Muscle layer of colon (tissue), 2 donors: Measurements from ENCODE around the gene OGA.

Source experiments
- H3K27ac ChIP-seq: one replicate; pipeline ENCODE4 v1.7.0; 2013; ENCODE audit warnings: low read depth, mild to moderate bottlenecking, low read length, moderate library complexity
- H3K27me3 ChIP-seq, 2 donors: one replicate each; pipeline ENCODE4 v1.7.0; 2013; ENCODE audit warnings: low read length in 2 of 2, mild to moderate bottlenecking in 2 of 2; ENCODE audit not compliant: insufficient read depth in 2 of 2, control insufficient read depth in 1 of 2
- H3K36me3 ChIP-seq: one replicate; pipeline ENCODE4 v1.7.0; 2013; ENCODE audit warnings: mild to moderate bottlenecking, low read length; ENCODE audit not compliant: insufficient read depth
- H3K4me1 ChIP-seq: one replicate; pipeline ENCODE4 v1.7.0; 2013; ENCODE audit warnings: mild to moderate bottlenecking, low read length; ENCODE audit not compliant: insufficient read depth
- H3K4me3 ChIP-seq, 2 donors: one replicate each; pipeline ENCODE4 v1.7.0; 2013; ENCODE audit warnings: low read length in 2 of 2, low read depth in 1 of 2, mild to moderate bottlenecking in 1 of 2, moderate library complexity in 1 of 2
- H3K9ac ChIP-seq: one replicate; pipeline ENCODE4 v1.7.0; 2013; ENCODE audit warnings: low read length
- H3K9me3 ChIP-seq: one replicate; pipeline ENCODE4 v1.7.0; 2013; ENCODE audit warnings: mild to moderate bottlenecking, low read length
- donor health status: abdominal sarcoma.
- donor health status: Adenocarcinoma of cecum.

The OGA gene

DNA sequence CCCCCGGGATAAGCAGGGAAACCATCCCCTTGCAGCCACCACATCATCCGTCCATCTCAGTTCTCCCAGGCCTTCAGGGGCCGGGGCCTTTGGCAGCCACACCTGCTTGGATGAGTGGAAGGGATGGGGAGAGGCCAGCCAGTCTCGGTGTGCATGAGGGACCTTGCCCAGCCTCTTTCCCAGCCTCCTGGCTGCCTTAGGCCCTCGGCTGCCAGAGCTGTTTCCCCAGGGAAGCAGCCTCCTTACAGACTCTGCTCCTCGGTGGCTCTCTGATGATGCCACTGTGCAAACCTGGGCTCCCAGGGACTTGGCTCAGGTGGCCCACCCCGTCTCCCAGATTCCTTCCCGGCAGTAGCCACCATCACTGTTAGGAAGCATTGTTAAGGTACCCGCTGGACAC lies 57.0 kb downstream of the OGA start:
- no peaks in the 10 kb centered on the region for H3K4me1 ChIP-seq
- no peaks in the 10 kb centered on the region for H3K9me3 ChIP-seq
- H3K9ac ChIP-seq: no peak overlapping the region
- no peak overlapping the region for H3K4me3 ChIP-seq
- H3K27ac ChIP-seq: no peak overlapping the region
- H3K36me3 ChIP-seq: no peaks in the 10 kb centered on the region
- peaks cover 0 to 8% of the 10 kb centered on the region in 2 donors for H3K27me3 ChIP-seq

DNA sequence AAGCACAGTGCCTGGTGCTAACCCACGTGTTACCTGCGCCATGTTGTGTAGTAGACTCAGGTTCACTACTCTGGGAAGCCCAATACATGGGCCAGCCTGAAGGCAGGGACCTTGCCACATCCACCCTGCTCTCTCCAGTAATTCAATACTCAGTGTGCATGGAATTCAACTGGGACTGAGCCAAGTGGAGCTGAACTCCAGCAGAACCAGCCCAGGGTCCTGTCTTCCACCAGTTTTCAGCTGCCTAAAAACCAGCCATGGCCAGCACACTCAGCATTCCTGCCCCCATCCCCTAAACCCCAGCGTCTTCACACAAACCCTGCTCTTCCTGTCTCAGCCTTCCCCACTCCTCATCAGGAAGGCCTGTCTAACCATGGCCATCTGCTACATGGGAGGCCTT lies 57.7 kb downstream of the OGA start:
- H3K27ac ChIP-seq: no peak overlapping the region
- H3K4me3 ChIP-seq: no peak overlapping the region
- H3K9me3 ChIP-seq: no peaks in the 10 kb centered on the region
- peaks cover 0 to 7% of the 10 kb centered on the region in 2 donors for H3K27me3 ChIP-seq
- H3K9ac ChIP-seq: no peak overlapping the region
- H3K36me3 ChIP-seq: no peaks in the 10 kb centered on the region
- H3K4me1 ChIP-seq: no peaks in the 10 kb centered on the region

DNA sequence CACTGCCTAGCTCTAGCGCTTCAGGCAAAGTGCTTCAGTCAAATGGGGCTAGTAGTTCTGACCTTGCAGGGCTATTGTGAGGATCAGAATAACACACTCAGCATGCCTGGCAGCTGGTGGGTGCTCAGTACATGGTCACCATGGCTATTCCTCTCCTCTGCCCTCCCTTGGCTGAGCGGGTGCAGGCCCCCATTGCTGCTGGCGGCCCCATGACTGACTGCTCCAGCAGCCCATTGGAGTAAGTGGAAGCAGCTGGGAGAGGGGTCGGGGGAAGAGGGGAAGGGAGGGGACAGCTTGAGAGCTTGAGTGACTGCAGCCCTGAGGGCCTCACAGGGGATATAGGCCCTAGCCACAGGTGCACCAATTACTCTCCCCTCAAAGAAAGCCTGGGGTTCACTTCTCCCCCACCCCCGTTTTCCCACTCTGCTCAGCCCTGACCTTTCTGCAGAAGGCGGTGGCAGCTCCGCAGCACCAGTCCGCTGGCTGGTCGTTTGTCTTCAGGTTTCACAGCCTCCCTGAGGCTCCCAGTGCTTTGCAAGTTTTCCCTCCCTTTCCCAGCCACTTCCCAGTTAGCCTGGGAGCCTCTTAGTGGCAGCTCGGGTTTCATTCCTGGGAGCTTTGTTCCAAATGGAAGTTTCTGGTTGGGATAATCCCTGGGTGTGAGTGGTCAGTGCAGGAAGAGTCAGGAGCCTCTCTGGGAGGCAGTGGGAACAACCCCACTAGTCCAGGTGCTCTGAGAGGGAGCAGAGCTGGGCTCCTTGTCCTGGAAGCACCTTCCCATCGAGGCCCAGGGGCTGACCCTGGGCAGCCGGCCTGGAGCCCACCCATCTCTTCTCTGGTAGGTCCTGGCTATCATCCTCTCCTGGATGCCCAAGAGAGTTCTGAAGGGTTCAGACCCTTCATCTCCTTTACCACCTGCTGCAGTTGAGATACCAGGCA lies 58.7 kb downstream of the OGA start:
- Histone ChIP-seq H3K9ac (no peak overlapping the region), H3K36me3 (no peaks in the 10 kb centered on the region), H3K27ac (no peak overlapping the region), H3K4me3 (no peak overlapping the region), H3K4me1 (no peaks in the 10 kb centered on the region), H3K27me3 (peaks cover 0 to 7% of the 10 kb centered on the region in 2 donors), H3K9me3 (no peaks in the 10 kb centered on the region)

DNA sequence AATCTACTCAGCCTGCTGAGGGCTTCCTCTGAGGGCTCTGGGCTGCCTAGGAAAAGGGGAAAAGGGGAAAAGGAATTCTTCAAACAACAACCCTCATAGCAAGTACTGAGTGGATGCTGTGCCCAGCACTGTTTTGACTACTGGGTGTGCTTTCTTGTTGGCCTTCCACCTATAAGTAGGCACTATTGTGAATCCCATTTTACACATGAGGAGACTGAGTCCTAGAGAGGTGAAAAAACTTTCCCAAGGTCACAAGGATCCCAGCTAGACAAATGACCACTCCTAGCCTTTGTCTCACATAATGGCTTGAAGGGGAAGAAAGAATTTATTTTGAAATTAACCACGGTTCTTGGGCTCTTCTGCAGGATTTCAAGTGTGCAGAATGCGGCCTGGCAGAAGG lies 59.4 kb downstream of the OGA start:
- H3K36me3 ChIP-seq: no peaks in the 10 kb centered on the region
- no peaks in the 10 kb centered on the region for H3K4me1 ChIP-seq
- H3K9me3 ChIP-seq: no peaks in the 10 kb centered on the region
- no peak overlapping the region for H3K9ac ChIP-seq
- H3K4me3 ChIP-seq: no peak overlapping the region
- no peak overlapping the region for H3K27ac ChIP-seq
- peaks cover 0 to 7% of the 10 kb centered on the region in 2 donors for H3K27me3 ChIP-seq

DNA sequence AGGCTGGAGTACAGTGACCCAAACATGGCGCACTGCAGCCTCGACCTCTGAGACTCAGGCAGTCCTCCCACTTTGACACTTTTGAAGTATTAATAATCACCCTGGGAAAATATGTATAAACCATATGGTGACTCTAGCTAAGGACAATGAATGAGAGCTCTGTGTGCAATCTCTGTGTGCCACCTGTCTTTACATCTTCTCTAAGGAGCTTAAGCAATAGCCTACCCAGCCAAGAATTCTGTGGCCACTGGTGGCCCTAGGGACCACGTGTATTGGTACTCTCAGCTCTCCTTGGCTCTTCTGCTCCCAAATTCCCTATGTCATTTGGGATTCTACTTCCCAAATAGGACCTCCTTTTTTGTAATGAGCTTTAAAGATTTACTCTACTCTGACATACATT lies 66.0 kb downstream of the OGA start:
- no peaks in the 10 kb centered on the region for H3K27me3 ChIP-seq
- H3K27ac ChIP-seq: no peak overlapping the region
- H3K9me3 ChIP-seq: no peaks in the 10 kb centered on the region
- no peak overlapping the region for H3K4me3 ChIP-seq
- H3K4me1 ChIP-seq: no peaks in the 10 kb centered on the region
- no peak overlapping the region for H3K9ac ChIP-seq
- H3K36me3 ChIP-seq: no peaks in the 10 kb centered on the region

- no peak overlapping the region for H3K9ac ChIP-seq
- no peaks in the 10 kb centered on the region for H3K4me1 ChIP-seq
- H3K36me3 ChIP-seq: no peaks in the 10 kb centered on the region
- H3K27ac ChIP-seq: no peak overlapping the region
- no peak overlapping the region for H3K4me3 ChIP-seq
- H3K9me3 ChIP-seq: no peaks in the 10 kb centered on the region
- H3K27me3 ChIP-seq: no peaks in the 10 kb centered on the region
Measured at GRCh38 chr10:101749047-101750016, 68.9 kb downstream of the OGA start.

DNA sequence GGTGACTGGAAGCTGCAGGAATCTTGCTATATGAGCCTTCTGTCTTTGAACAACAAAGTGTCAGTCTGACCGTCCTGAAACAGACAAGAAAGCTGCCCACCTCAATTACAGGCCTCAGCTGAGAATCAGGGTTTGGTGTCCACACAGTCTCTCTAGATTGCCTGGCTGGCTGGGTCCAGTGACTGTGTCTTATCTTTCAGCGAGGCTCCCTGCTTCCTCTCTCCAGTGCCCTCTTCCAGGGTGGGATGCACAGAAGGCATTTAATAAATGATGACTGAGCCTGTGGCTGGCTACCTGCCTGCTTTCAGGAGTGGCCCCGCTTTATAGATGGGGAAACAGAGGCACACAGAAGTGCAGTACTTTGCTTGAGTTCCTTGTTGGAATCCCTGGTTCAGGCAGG lies 69.7 kb downstream of the OGA start:
- H3K27me3 ChIP-seq: no peaks in the 10 kb centered on the region
- no peak overlapping the region for H3K27ac ChIP-seq
- no peak overlapping the region for H3K9ac ChIP-seq
- no peaks in the 10 kb centered on the region for H3K36me3 ChIP-seq
- H3K4me3 ChIP-seq: no peak overlapping the region
- no peaks in the 10 kb centered on the region for H3K9me3 ChIP-seq
- H3K4me1 ChIP-seq: no peaks in the 10 kb centered on the region

- H3K27me3 ChIP-seq: peaks cover 0 to 5% of the 10 kb centered on the region in 2 donors
- no peaks in the 10 kb centered on the region for H3K36me3 ChIP-seq
- no peaks in the 10 kb centered on the region for H3K4me1 ChIP-seq
- H3K4me3 ChIP-seq: no peak overlapping the region
- H3K27ac ChIP-seq: no peak overlapping the region
- H3K9me3 ChIP-seq: no peaks in the 10 kb centered on the region
- H3K9ac ChIP-seq: no peak overlapping the region
Measured at GRCh38 chr10:101745074-101745696, 73.1 kb downstream of the OGA start.

DNA sequence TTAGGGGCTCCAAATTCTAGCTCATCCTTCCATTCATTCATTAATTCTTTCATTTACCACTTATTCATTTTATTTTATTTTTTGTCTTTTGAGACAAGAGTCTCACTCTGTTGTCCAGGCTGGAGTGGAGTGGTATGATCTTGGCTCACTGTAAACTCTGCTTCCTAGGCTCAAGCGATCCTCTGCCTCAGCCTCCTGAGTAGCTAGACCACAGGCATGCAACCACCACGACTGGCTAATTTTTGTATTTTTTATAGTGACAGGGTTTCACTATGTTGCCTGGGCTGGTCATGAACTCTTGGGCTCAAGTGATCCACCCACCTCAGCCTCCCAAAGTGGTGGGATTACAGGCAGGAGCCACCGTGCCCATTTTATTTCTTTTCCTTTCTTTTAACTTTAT lies 74.0 kb downstream of the OGA start:
- no peaks in the 10 kb centered on the region for H3K36me3 ChIP-seq
- no peak overlapping the region for H3K9ac ChIP-seq
- H3K4me1 ChIP-seq: no peaks in the 10 kb centered on the region
- no peak overlapping the region for H3K27ac ChIP-seq
- H3K27me3 ChIP-seq: peaks cover 0 to 5% of the 10 kb centered on the region in 2 donors
- no peak overlapping the region for H3K4me3 ChIP-seq
- no peaks in the 10 kb centered on the region for H3K9me3 ChIP-seq

GRCh38 chr10:101741938-101742337 lies 76.3 kb downstream of the OGA start:
- H3K27ac ChIP-seq: no peak overlapping the region
- no peak overlapping the region for H3K4me3 ChIP-seq
- H3K9me3 ChIP-seq: no peaks in the 10 kb centered on the region
- peaks cover 5 to 6% of the 10 kb centered on the region in 2 donors for H3K27me3 ChIP-seq
- H3K9ac ChIP-seq: no peak overlapping the region
- H3K36me3 ChIP-seq: no peaks in the 10 kb centered on the region
- H3K4me1 ChIP-seq: no peaks in the 10 kb centered on the region

- no peak overlapping the region for H3K27ac ChIP-seq
- H3K4me1 ChIP-seq: no peaks in the 10 kb centered on the region
- H3K36me3 ChIP-seq: no peaks in the 10 kb centered on the region
Measured at GRCh38 chr10:101736666-101737065, 81.6 kb downstream of the OGA start.

More at GRCh38 chr10:101736666-101737065, 81.6 kb downstream of the OGA start:
- peaks cover 5 to 6% of the 10 kb centered on the region in 2 donors for H3K27me3 ChIP-seq
- no peak overlapping the region for H3K9ac ChIP-seq
- no peaks in the 10 kb centered on the region for H3K9me3 ChIP-seq
- no peak overlapping the region for H3K4me3 ChIP-seq
